PC-3 (cell line): ENCODE data around the gene TMTC2. TPM values are rescaled to one million over a fixed set of nuclear protein-coding genes. Genes with fewer than 3 reads are reported as not detected.
A peak's percentile ranks its signal among the peaks of the same experiment; 100 is the strongest.

Experiments
- ATAC-seq: fragments of 200-7000 bp; cut with Tn5 transposase; 2 replicates; pipeline ENCODE4 v1.9.1; 2020; ENCODE audit warnings: mild to moderate bottlenecking, moderate library complexity
- BruUV-seq: library from RNA; stranded (reverse); fragments of 400-500 nt; replicated peaks from 2 replicates; lab custom pipeline; 2021; lab: Mats Ljungman, UMichigan
- CTCF ChIA-PET: fragments of 300-600 bp; sonication (Branson Sonifier 250); formaldehyde crosslinking; loops from one replicate; lab custom pipeline; 2022; ENCODE audit warnings: antibody characterized with exemption; lab: Charles Lee
- POLR2A ChIA-PET: fragments of 300-600 bp; sonication (Branson Sonifier 250); formaldehyde crosslinking; loops from one replicate; lab custom pipeline; 2022; ENCODE audit warnings: antibody characterized with exemption; ENCODE audit not compliant: unreplicated experiment; lab: Charles Lee
- DNase-seq: peaks from one replicate; pipeline ENCODE4 v3.0.0-alpha.2; 2015
- H2AFZ ChIP-seq: fragments of 300-600 bp; sonication (generic); 2 replicates; pipeline ENCODE4 v1.6.0; 2016; ENCODE audit warnings: antibody characterized with exemption, low read length
- H3F3A ChIP-seq: fragments of 300-600 bp; sonication (generic); one replicate; pipeline ENCODE4 v1.6.0; 2017; ENCODE audit warnings: antibody characterized with exemption, low read length, control low read depth, mild to moderate bottlenecking; ENCODE audit not compliant: unreplicated experiment
- H3K27ac ChIP-seq: fragments of 300-600 bp; sonication (generic); 2 replicates; pipeline ENCODE4 v1.5.1; 2016; ENCODE audit warnings: mild to moderate bottlenecking, low read length
- H3K27me3 ChIP-seq: fragments of 300-600 bp; sonication (generic); 2 replicates; pipeline ENCODE4 v1.6.1; 2016; ENCODE audit warnings: low read length, mixed read lengths
- H3K36me3 ChIP-seq: fragments of 300-600 bp; sonication (generic); 2 replicates; pipeline ENCODE4 v1.6.1; 2016; ENCODE audit warnings: low read depth, mixed run types, low read length, mixed read lengths
- H3K4me1 ChIP-seq: fragments of 300-600 bp; sonication (generic); 2 replicates; pipeline ENCODE4 v1.5.1; 2016; ENCODE audit warnings: low read length; ENCODE audit not compliant: insufficient read depth
- H3K4me2 ChIP-seq: fragments of 300-600 bp; sonication (generic); 2 replicates; pipeline ENCODE4 v1.6.0; 2016; ENCODE audit warnings: low read length
- H3K4me3 ChIP-seq: fragments of 300-600 bp; sonication (generic); 2 replicates; pipeline ENCODE4 v1.5.1; 2016; ENCODE audit warnings: mild to moderate bottlenecking, low read length, mixed read lengths
- H3K79me2 ChIP-seq: fragments of 300-600 bp; sonication (generic); 2 replicates; pipeline ENCODE4 v1.6.1; 2017; ENCODE audit warnings: low read length, mixed read lengths
- H3K9ac ChIP-seq: fragments of 300-600 bp; sonication (generic); 2 replicates; pipeline ENCODE4 v1.6.0; 2016; ENCODE audit warnings: mild to moderate bottlenecking, low read length
- H3K9me2 ChIP-seq: fragments of 300-600 bp; sonication (generic); replicated peaks from 2 replicates; pipeline ENCODE4 v1.6.1; 2016; ENCODE audit warnings: mixed run types, low read length, mixed read lengths
- H3K9me3 ChIP-seq: fragments of 300-600 bp; sonication (generic); 2 replicates; pipeline ENCODE4 v1.6.1; 2016; ENCODE audit warnings: low read length, mixed read lengths
- H4K20me1 ChIP-seq: fragments of 300-600 bp; sonication (generic); 2 replicates; pipeline ENCODE4 v1.6.1; 2016; ENCODE audit warnings: low read length, mixed read lengths
- CTCF ChIP-seq: fragments of 300-600 bp; sonication (generic); conservative IDR thresholded peaks from 2 replicates; pipeline ENCODE4 v1.5.1; 2017; ENCODE audit warnings: antibody characterized with exemption, low read depth, mild to moderate bottlenecking, low read length
- EZH2 ChIP-seq: fragments of 300-600 bp; sonication (generic); IDR thresholded peaks from one replicate; pipeline ENCODE4 v1.6.1; 2017; ENCODE audit warnings: antibody characterized with exemption, mild to moderate bottlenecking, low read length; ENCODE audit not compliant: unreplicated experiment
- EZH2phosphoT487 ChIP-seq: fragments of 300-600 bp; sonication (generic); IDR thresholded peaks from 2 replicates; pipeline ENCODE4 v1.6.1; 2018; ENCODE audit warnings: mild to moderate bottlenecking, antibody characterized with exemption, low read length, borderline replicate concordance
- intact Hi-C: fragments of 100-400 bp; cut with micrococcal nuclease; formaldehyde crosslinking; loops from 2 replicates; pipeline ENCODE4 v1.9.0; 2023
- total RNA-seq: library from RNA; depleted of rRNA; stranded (reverse); fragments of >200 nt; gene quantifications from 2 replicates; pipeline ENCODE4 v1.2.3, GENCODE V29; 2014

TMTC2 gene
- total RNA-seq, 1 experiment from 2014 or later, result 10.7 TPM

DNA sequence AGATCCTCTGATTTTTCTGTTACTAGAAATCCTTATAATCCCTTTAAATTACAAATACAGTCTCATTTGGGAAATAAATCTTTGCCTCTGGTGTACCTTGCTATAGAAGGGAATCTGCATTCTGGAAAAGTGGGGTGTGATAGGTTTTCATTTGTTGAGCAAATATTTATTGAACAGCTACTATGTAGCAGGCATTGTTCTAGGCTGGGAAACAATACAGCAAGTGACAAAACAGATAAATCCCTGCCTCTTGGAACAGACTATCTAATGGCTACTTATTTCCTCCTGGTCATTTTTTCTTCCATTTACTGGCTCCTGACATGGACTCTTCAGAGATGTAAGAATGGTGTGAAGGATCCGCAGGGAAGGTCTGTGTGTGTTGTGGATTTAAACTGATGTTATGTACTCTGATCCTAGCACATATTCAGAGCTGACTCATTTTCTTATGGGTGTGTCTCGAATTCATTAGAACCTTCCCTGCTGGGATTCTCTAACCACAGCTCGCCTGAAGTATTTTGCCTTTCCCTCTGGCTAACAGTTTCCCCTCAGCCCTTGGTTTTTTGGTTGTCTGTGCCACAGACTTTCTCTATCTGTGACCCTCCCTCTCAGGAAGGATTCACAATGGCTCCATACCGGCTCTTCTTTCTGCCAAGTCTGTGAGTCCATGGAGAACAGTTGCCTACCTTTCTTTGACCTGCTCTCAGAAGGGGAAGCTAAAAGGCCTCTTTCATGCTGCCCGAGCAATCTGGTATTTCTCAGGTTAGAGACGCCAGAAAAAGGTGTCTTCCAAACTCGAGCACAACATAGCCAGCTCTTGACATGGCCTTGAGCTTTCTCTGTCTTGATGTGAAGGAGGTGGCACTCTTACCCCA is 53.7 kb downstream of the TMTC2 start:
- Histone ChIP-seq H3K9me3 (no peaks in the 10 kb centered on the region), H3K36me3 (no peaks in the 10 kb centered on the region), H3K4me2 (peak overlapping the region; percentile 66), H3F3A (no peaks in the 10 kb centered on the region), H3K9me2 (no peaks in the 10 kb centered on the region), H3K4me3 (no peak overlapping the region), H2AFZ (peak overlapping the region; percentile 69), H3K4me1 (peaks cover 15% of the 10 kb centered on the region), H3K27ac (peak overlapping the region; percentile 58), H3K27me3 (no peaks in the 10 kb centered on the region), H4K20me1 (no peaks in the 10 kb centered on the region), H3K79me2 (peaks cover 5% of the 10 kb centered on the region; the same call in 1 of the 2 replicates), H3K9ac (peak overlapping the region; percentile 4; the same call in 1 of the 2 replicates)
- TF ChIP-seq EZH2 (no peak), EZH2phosphoT487 (no peak), CTCF (no peak)
- CTCF ChIA-PET, result no interaction called here
- peak; percentile 82 for DNase-seq
- peak; percentile 99 for ATAC-seq
- intact Hi-C loops, result no loop called here
- POLR2A ChIA-PET, result interaction anchor here (0.5 to 0.6 kb wide), 2 partner anchors 213 to 539 kb away, joined by 4 to 5 read pairs; no protein-coding TSS in a partner anchor
- no TSS peak for BruUV-seq

GRCh38 chr12:82745063-82745674 is 58.5 kb downstream of the TMTC2 start:
- no peaks in the 10 kb centered on the region for H3K79me2 ChIP-seq
- ChIA-PET CTCF (no interaction called here), POLR2A (no interaction called here)
- no peak overlapping the region for H3K27ac ChIP-seq
- no peaks in the 10 kb centered on the region for H3K27me3 ChIP-seq
- TF ChIP-seq CTCF (no peak), EZH2phosphoT487 (no peak), EZH2 (no peak)
- ATAC-seq (no peak), DNase-seq (no peak)
- no TSS peak for BruUV-seq
- no peak overlapping the region for H3K4me3 ChIP-seq
- no peaks in the 10 kb centered on the region for H3K9me3 ChIP-seq
- no peaks in the 10 kb centered on the region for H3F3A ChIP-seq
- H3K9me2 ChIP-seq, result no peaks in the 10 kb centered on the region
- intact Hi-C loops, result no loop called here
- H2AFZ ChIP-seq, result no peak overlapping the region
- H3K36me3 ChIP-seq, result no peaks in the 10 kb centered on the region
- no peak overlapping the region for H3K9ac ChIP-seq
- H4K20me1 ChIP-seq, result no peaks in the 10 kb centered on the region
- H3K4me2 ChIP-seq, result no peak overlapping the region
- peaks cover 8% of the 10 kb centered on the region for H3K4me1 ChIP-seq

GRCh38 chr12:82745807-82746206 is 59.1 kb downstream of the TMTC2 start:
- Histone ChIP-seq H3K36me3 (no peaks in the 10 kb centered on the region), H3K4me1 (peaks cover 3% of the 10 kb centered on the region), H3K27me3 (no peaks in the 10 kb centered on the region), H3K9ac (no peak overlapping the region), H3K9me3 (no peaks in the 10 kb centered on the region), H3K9me2 (no peaks in the 10 kb centered on the region), H3K27ac (no peak overlapping the region), H3K79me2 (no peaks in the 10 kb centered on the region), H4K20me1 (no peaks in the 10 kb centered on the region), H3K4me2 (no peak overlapping the region), H3F3A (no peaks in the 10 kb centered on the region), H2AFZ (no peak overlapping the region), H3K4me3 (no peak overlapping the region)
- TF ChIP-seq EZH2 (no peak), CTCF (no peak)
- ChIA-PET CTCF (no interaction called here), POLR2A (no interaction called here)
- ATAC-seq (no peak), DNase-seq (no peak)
- intact Hi-C loops, result no loop called here
- no TSS peak for BruUV-seq
